ENCODE measurements around the gene ZBTB20. TPM values are rescaled to one million over a fixed set of nuclear protein-coding genes. Genes with fewer than 3 reads are reported as not detected.

The ZBTB20 gene
- total RNA-seq, 2 experiments from 2014 or later, result 5.1 to 5.3 TPM

DNA sequence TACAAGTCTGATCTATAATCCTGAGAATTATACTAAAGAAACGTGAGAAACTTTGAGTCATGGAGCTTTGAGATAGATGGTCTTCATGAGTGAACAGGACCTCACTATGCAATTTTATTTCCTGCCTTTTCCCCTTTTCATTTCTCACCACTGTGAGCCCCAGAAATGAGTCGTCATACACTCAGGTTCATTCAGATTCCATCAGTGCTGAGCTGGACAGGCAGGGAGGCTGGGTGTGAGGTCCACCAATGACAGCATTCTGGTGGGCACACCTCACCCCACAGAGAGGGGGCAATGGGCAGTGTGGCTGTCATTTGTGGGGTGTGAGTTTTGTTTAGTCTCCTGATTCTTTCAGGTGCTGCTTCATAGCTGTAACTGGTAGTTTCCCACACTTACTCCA lies 836.4 kb downstream of the ZBTB20 start:
- H3K4me3 Mint-ChIP-seq, result peak overlapping the region; percentile 25
- POLR2A ChIA-PET, result interaction anchor here (0.6 to 2.4 kb wide), 9 partner anchors 9 to 477 kb away, joined by 3 to 9 read pairs (median 4); no protein-coding TSS in a partner anchor
- no peaks in the 10 kb centered on the region for H3K9me3 Mint-ChIP-seq
- H3K4me1 Mint-ChIP-seq (ENCODE audit: low read depth), result peaks cover 72% of the 10 kb centered on the region
- TF ChIP-seq, protein P1, sequence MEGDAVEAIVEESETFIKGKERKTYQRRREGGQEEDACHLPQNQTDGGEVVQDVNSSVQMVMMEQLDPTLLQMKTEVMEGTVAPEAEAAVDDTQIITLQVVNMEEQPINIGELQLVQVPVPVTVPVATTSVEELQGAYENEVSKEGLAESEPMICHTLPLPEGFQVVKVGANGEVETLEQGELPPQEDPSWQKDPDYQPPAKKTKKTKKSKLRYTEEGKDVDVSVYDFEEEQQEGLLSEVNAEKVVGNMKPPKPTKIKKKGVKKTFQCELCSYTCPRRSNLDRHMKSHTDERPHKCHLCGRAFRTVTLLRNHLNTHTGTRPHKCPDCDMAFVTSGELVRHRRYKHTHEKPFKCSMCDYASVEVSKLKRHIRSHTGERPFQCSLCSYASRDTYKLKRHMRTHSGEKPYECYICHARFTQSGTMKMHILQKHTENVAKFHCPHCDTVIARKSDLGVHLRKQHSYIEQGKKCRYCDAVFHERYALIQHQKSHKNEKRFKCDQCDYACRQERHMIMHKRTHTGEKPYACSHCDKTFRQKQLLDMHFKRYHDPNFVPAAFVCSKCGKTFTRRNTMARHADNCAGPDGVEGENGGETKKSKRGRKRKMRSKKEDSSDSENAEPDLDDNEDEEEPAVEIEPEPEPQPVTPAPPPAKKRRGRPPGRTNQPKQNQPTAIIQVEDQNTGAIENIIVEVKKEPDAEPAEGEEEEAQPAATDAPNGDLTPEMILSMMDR (IDR thresholded peaks at IDR 0.05), result no peak
- H3K36me3 Mint-ChIP-seq (ENCODE audit: low read depth), result peaks cover 44% of the 10 kb centered on the region
- peak; percentile 57 for ATAC-seq
- CTCF ChIA-PET, result interaction anchor here (1.0 to 3.8 kb wide), 6 partner anchors 11 to 79 kb away, joined by 3 to 30 read pairs (median 9); no protein-coding TSS in a partner anchor
- H3K27me3 Mint-ChIP-seq, result no peaks in the 10 kb centered on the region
- H3K27ac Mint-ChIP-seq, result peak overlapping the region; percentile 96
- peak; percentile 47 for DNase-seq
- intact Hi-C loops (cut with micrococcal nuclease), result no loop called here

DNA sequence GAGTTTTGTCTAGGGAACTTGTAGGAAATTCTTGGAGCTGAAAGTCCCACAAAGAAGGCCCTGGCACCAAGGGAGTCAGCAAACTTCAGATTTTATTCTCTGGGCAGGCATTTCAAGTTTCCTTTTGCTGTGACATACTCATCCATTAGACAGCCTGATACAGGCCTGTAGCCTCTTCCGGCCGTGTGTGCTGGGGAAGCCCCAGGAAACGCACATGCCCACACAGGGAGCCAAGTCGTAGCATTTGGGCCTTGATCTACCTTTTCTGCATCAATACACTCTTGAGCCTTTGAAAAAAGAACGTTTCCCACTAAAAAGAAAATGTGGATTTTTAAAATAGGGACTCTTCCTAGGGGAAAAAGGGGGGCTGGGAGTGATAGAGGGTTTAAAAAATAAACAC lies 838.3 kb downstream of the ZBTB20 start:
- CTCF ChIA-PET, result interaction anchor here (1.4 to 5.6 kb wide), 2 partner anchors 18 kb away, joined by 3 to 30 read pairs; no protein-coding TSS in a partner anchor
- no peaks in the 10 kb centered on the region for H3K27me3 Mint-ChIP-seq
- DNase-seq, result peak; percentile 71

GRCh38 chr3:114308377-114308776 lies 838.7 kb downstream of the ZBTB20 start:
- DNase-seq (no peak), ATAC-seq (peak; percentile 31)
- H3K9me3 Mint-ChIP-seq, result no peaks in the 10 kb centered on the region
- no peaks in the 10 kb centered on the region for H3K27me3 Mint-ChIP-seq
- peak overlapping the region; percentile 61 for H3K4me3 Mint-ChIP-seq
- TF ChIP-seq, protein P1 (IDR thresholded peaks at IDR 0.05), result no peak
- ChIA-PET POLR2A (interaction anchor here (1.3 to 4.5 kb wide), 10 partner anchors 10 to 94 kb away, joined by 3 to 30 read pairs (median 9); partner anchors contain the start of gene TIGIT), CTCF (interaction anchor here (0.9 to 5.6 kb wide), 7 partner anchors 10 to 111 kb away, joined by 3 to 30 read pairs (median 6); no protein-coding TSS in a partner anchor)
- intact Hi-C loops (cut with micrococcal nuclease), result no loop called here
- H3K36me3 Mint-ChIP-seq (ENCODE audit: low read depth), result peaks cover 53% of the 10 kb centered on the region
- H3K27ac Mint-ChIP-seq, result peak overlapping the region; percentile 96
- peaks cover 59% of the 10 kb centered on the region for H3K4me1 Mint-ChIP-seq (ENCODE audit: low read depth)

More for the DNA sequence above, 838.3 kb downstream of the ZBTB20 start:
- POLR2A ChIA-PET, result interaction anchor here (0.8 to 4.5 kb wide), 8 partner anchors 11 to 92 kb away, joined by 3 to 30 read pairs (median 9); partner anchors contain the start of gene TIGIT
- intact Hi-C loops (cut with micrococcal nuclease), result no loop called here
- Mint-ChIP-seq H3K36me3 (ENCODE audit: low read depth) (peaks cover 53% of the 10 kb centered on the region), H3K4me1 (ENCODE audit: low read depth) (peaks cover 63% of the 10 kb centered on the region), H3K27ac (peak overlapping the region; percentile 96), H3K9me3 (no peaks in the 10 kb centered on the region), H3K4me3 (peak overlapping the region; percentile 61)
- peak; percentile 72 for ATAC-seq
- TF ChIP-seq, protein P1 (IDR thresholded peaks at IDR 0.05), result no peak

DNA sequence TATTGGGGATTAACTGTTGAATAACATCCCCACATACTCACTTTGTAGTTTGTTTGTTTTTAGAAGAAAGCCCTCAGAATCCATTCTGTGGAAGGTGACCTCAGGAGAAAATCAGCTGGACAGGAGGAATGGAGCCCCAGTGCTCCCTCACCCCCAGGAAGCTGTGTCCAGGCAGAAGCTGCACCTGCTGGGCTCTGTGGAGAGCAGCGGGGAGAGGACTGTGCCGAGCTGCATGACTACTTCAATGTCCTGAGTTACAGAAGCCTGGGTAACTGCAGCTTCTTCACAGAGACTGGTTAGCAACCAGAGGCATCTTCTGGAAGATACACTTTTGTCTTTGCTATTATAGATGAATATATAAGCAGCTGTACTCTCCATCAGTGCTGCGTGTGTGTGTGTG lies 839.3 kb downstream of the ZBTB20 start:
- CTCF ChIA-PET, result interaction anchor here (0.7 to 5.6 kb wide), 14 partner anchors 9 to 156 kb away, joined by 3 to 30 read pairs (median 4); partner anchors contain the start of gene TIGIT
- peaks cover 54% of the 10 kb centered on the region for H3K4me1 Mint-ChIP-seq (ENCODE audit: low read depth)
- intact Hi-C loops (cut with micrococcal nuclease), result no loop called here
- peak overlapping the region; percentile 96 for H3K27ac Mint-ChIP-seq
- no peaks in the 10 kb centered on the region for H3K9me3 Mint-ChIP-seq
- peak overlapping the region; percentile 61 for H3K4me3 Mint-ChIP-seq
- no peak for ATAC-seq
- no peaks in the 10 kb centered on the region for H3K27me3 Mint-ChIP-seq
- peaks cover 55% of the 10 kb centered on the region for H3K36me3 Mint-ChIP-seq (ENCODE audit: low read depth)
- POLR2A ChIA-PET, result interaction anchor here (1.3 to 4.5 kb wide), 11 partner anchors 10 to 93 kb away, joined by 3 to 30 read pairs (median 9); partner anchors contain the start of gene TIGIT
- TF ChIP-seq, protein P1 (IDR thresholded peaks at IDR 0.05), result no peak
- no peak for DNase-seq

All from activated CD8-positive, alpha-beta T cell treated with anti-CD3 and anti-CD28 coated beads for 36 hours (primary cell).